BJ (cell line): ENCODE data around the gene TMEM45A. TPM values are rescaled to one million over a fixed set of nuclear protein-coding genes. Genes with fewer than 3 reads are reported as not detected.

Experiments used
- CTCF ChIA-PET: fragments of 350-600 bp; formaldehyde crosslinking; extraction: SDS; loops from one replicate; lab custom pipeline; 2021; ENCODE audit warnings: antibody characterized with exemption, inconsistent platforms; lab: Yijun Ruan, JAX
- POLR2A ChIA-PET: fragments of 300-600 bp; sonication (Branson Sonifier 250); formaldehyde crosslinking; extraction: SDS; loops from one replicate; lab custom pipeline; 2021; ENCODE audit warnings: antibody characterized with exemption; lab: Charles Lee
- DNase-seq: peaks from one replicate; pipeline ENCODE4 v3.0.0-alpha.2; 2011; ENCODE audit warnings: low read depth
- H3K27me3 ChIP-seq: 2 replicates; pipeline ENCODE4 v1.6.0; 2011; ENCODE audit warnings: low read length; ENCODE audit not compliant: control insufficient read depth, insufficient read depth
- H3K36me3 ChIP-seq: 2 replicates; pipeline ENCODE4 v1.5.1; 2011; ENCODE audit warnings: low read length; ENCODE audit not compliant: control insufficient read depth, insufficient read depth
- H3K4me3 ChIP-seq: 2 replicates; pipeline ENCODE4 v1.5.1; 2011; ENCODE audit warnings: low read depth, mild to moderate bottlenecking, control low read depth, low read length
- CTCF ChIP-seq: IDR thresholded peaks from 2 replicates; pipeline ENCODE4 v1.5.1; 2011; ENCODE audit warnings: low read depth, mild to moderate bottlenecking, control low read depth, inconsistent platforms, low read length, moderate library complexity; ENCODE audit not compliant: insufficient read depth
- polyA plus RNA-seq: library from polyadenylated mRNA; depleted of rRNA; stranded (reverse); fragments of >200 nt; gene quantifications from 2 replicates; pipeline ENCODE4 v1.2.3, GENCODE V29; 2011

TMEM45A gene
- polyA plus RNA-seq, 1 experiment, result 35.1 TPM

- H3K36me3 ChIP-seq, result no peaks in the 10 kb centered on the region
- no peaks in the 10 kb centered on the region for H3K27me3 ChIP-seq
- no peak for TF ChIP-seq CTCF
- H3K4me3 ChIP-seq, result no peak overlapping the region
- DNase-seq, result no peak
- ChIA-PET POLR2A (interaction anchor here (0.8 kb wide), 1 partner anchor 38 kb away, joined by 3 read pairs; the partner anchor contains the start of gene TMEM45A), CTCF (no interaction called here)
Observed at GRCh38 chr3:100531093-100531492, 38.7 kb downstream of the TMEM45A start.

GRCh38 chr3:100532411-100532810 is 40.0 kb downstream of the TMEM45A start:
- Histone ChIP-seq H3K27me3 (no peaks in the 10 kb centered on the region), H3K36me3 (no peaks in the 10 kb centered on the region), H3K4me3 (no peak overlapping the region)
- no peak for DNase-seq
- TF ChIP-seq CTCF, result no peak
- POLR2A ChIA-PET, result interaction anchor here (0.6 kb wide), 1 partner anchor 567 kb away, joined by 9 read pairs; no protein-coding TSS in a partner anchor
- CTCF ChIA-PET, result interaction anchor here (0.9 to 2.3 kb wide), 4 partner anchors 9 to 69 kb away, joined by 3 to 8 read pairs (median 4); no protein-coding TSS in a partner anchor

GRCh38 chr3:100533176-100533575 is 40.8 kb downstream of the TMEM45A start:
- CTCF ChIA-PET, result interaction anchor here (0.9 to 2.3 kb wide), 4 partner anchors 10 to 70 kb away, joined by 3 to 8 read pairs (median 4); no protein-coding TSS in a partner anchor
- Histone ChIP-seq H3K27me3 (no peaks in the 10 kb centered on the region), H3K36me3 (no peaks in the 10 kb centered on the region), H3K4me3 (no peak overlapping the region)
- POLR2A ChIA-PET, result interaction anchor here (0.6 kb wide), 1 partner anchor 568 kb away, joined by 9 read pairs; no protein-coding TSS in a partner anchor
- DNase-seq, result peak; percentile 90
- no peak for TF ChIP-seq CTCF

- ChIA-PET POLR2A (no interaction called here), CTCF (interaction anchor here (0.6 kb wide), 1 partner anchor 11 kb away, joined by 3 read pairs; no protein-coding TSS in a partner anchor)
- no peak for DNase-seq
- Histone ChIP-seq H3K4me3 (no peak overlapping the region), H3K36me3 (no peaks in the 10 kb centered on the region), H3K27me3 (no peaks in the 10 kb centered on the region)
- no peak for TF ChIP-seq CTCF
Observed at GRCh38 chr3:100535610-100535943, 43.2 kb downstream of the TMEM45A start.

GRCh38 chr3:100536093-100536492 is 43.7 kb downstream of the TMEM45A start:
- no peaks in the 10 kb centered on the region for H3K27me3 ChIP-seq
- DNase-seq, result no peak
- TF ChIP-seq CTCF, result no peak
- ChIA-PET CTCF (no interaction called here), POLR2A (no interaction called here)
- no peaks in the 10 kb centered on the region for H3K36me3 ChIP-seq
- H3K4me3 ChIP-seq, result no peak overlapping the region
